ENCODE data around the gene SUCO. TPM values are rescaled to one million over a fixed set of nuclear protein-coding genes. Genes with fewer than 3 reads are reported as not detected.

The SUCO gene
- total RNA-seq, 2 experiments from 2014 or later = 22.8 TPM

GRCh38 chr1:172623748-172624147 lies 90.8 kb downstream of the SUCO start:
- H3K36me3 Mint-ChIP-seq (ENCODE audit: low read depth) = peaks cover 12% of the 10 kb centered on the region
- ChIA-PET POLR2A (no interaction called here), CTCF (interaction anchor here (1.6 to 2.6 kb wide), 2 partner anchors 14 to 104 kb away, joined by 5 to 7 read pairs; no protein-coding TSS in a partner anchor)
- TF ChIP-seq CTCF (IDR thresholded peaks at IDR 0.05) = no peak
- peaks cover 5% of the 10 kb centered on the region for H3K27me3 Mint-ChIP-seq
- no peak overlapping the region for H3K27ac Mint-ChIP-seq
- ATAC-seq (no peak), DNase-seq (no peak)
- no peak overlapping the region for H3K4me3 Mint-ChIP-seq
- intact Hi-C loops (cut with micrococcal nuclease) = no loop called here
- H3K4me1 Mint-ChIP-seq (ENCODE audit: low read depth) = peaks cover 14% of the 10 kb centered on the region
- H3K9me3 Mint-ChIP-seq = peaks cover 17% of the 10 kb centered on the region

- Mint-ChIP-seq H3K27ac (no peak overlapping the region), H3K36me3 (ENCODE audit: low read depth) (no peaks in the 10 kb centered on the region), H3K9me3 (no peaks in the 10 kb centered on the region), H3K4me3 (no peak overlapping the region), H3K27me3 (peaks cover 5% of the 10 kb centered on the region), H3K4me1 (ENCODE audit: low read depth) (peaks cover 40% of the 10 kb centered on the region)
- no peak for TF ChIP-seq CTCF (IDR thresholded peaks at IDR 0.05)
- intact Hi-C loops (cut with micrococcal nuclease) = loop anchor here (5.0 kb wide), 1 partner anchor 35 kb away; no protein-coding TSS in a partner anchor
- POLR2A ChIA-PET = interaction anchor here (1.8 kb wide), 1 partner anchor 10 kb away, joined by 4 read pairs; no protein-coding TSS in a partner anchor
- ATAC-seq (no peak), DNase-seq (no peak)
- CTCF ChIA-PET = interaction anchor here (1.0 kb wide), 1 partner anchor 92 kb away, joined by 3 read pairs; no protein-coding TSS in a partner anchor
Measured at GRCh38 chr1:172626845-172627244, 93.9 kb downstream of the SUCO start.

DNA sequence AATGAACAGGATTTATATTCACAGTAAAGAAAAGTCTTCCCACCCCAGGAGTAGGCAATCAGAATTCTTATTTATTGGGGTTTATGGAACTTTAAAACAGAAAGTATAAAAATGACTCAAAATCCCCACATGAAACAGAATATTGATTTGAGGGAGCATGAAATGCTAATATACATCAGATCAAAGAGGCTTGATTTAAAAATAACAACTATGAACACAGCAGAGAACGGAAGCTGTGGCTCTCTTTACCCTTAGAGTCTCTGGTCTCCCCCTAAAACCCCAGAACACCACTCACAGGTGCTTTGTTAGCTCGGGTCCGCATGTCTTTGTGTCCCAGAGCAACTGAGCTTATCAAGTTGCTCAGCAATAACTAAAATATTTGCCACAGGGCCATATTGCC lies 94.8 kb downstream of the SUCO start:
- POLR2A ChIA-PET = interaction anchor here (0.6 to 1.8 kb wide), 3 partner anchors 9 to 17 kb away, joined by 3 to 5 read pairs (median 4); no protein-coding TSS in a partner anchor
- Mint-ChIP-seq H3K27ac (peak overlapping the region; percentile 21), H3K36me3 (ENCODE audit: low read depth) (no peaks in the 10 kb centered on the region), H3K27me3 (peaks cover 8% of the 10 kb centered on the region), H3K4me1 (ENCODE audit: low read depth) (peaks cover 45% of the 10 kb centered on the region), H3K4me3 (no peak overlapping the region), H3K9me3 (no peaks in the 10 kb centered on the region)
- TF ChIP-seq CTCF (IDR thresholded peaks at IDR 0.05) = no peak
- peak; percentile 82 for ATAC-seq
- DNase-seq = peak; percentile 28
- intact Hi-C loops (cut with micrococcal nuclease) = loop anchor here (5.0 kb wide), 1 partner anchor 35 kb away; no protein-coding TSS in a partner anchor
- CTCF ChIA-PET = interaction anchor here (0.9 to 1.6 kb wide), 3 partner anchors 14 to 91 kb away, joined by 3 to 5 read pairs (median 3); no protein-coding TSS in a partner anchor

GRCh38 chr1:172628401-172628800 lies 95.5 kb downstream of the SUCO start:
- no peak for DNase-seq
- Mint-ChIP-seq H3K4me1 (ENCODE audit: low read depth) (peaks cover 47% of the 10 kb centered on the region), H3K27ac (no peak overlapping the region), H3K27me3 (peaks cover 8% of the 10 kb centered on the region), H3K4me3 (no peak overlapping the region), H3K36me3 (ENCODE audit: low read depth) (no peaks in the 10 kb centered on the region), H3K9me3 (no peaks in the 10 kb centered on the region)
- no peak for TF ChIP-seq CTCF (IDR thresholded peaks at IDR 0.05)
- ATAC-seq = no peak
- intact Hi-C loops (cut with micrococcal nuclease) = loop anchor here (5.0 kb wide), 1 partner anchor 34 kb away; no protein-coding TSS in a partner anchor
- ChIA-PET POLR2A (interaction anchor here (0.6 to 1.8 kb wide), 3 partner anchors 8 to 17 kb away, joined by 3 to 5 read pairs (median 4); no protein-coding TSS in a partner anchor), CTCF (interaction anchor here (0.5 to 2.9 kb wide), 6 partner anchors 9 to 576 kb away, joined by 3 to 15 read pairs (median 4); no protein-coding TSS in a partner anchor)

- ChIA-PET POLR2A (interaction anchor here (0.8 to 1.4 kb wide), 2 partner anchors 11 to 96 kb away, joined by 3 to 5 read pairs; no protein-coding TSS in a partner anchor), CTCF (interaction anchor here (1.1 to 2.9 kb wide), 6 partner anchors 9 to 95 kb away, joined by 3 to 15 read pairs (median 4); no protein-coding TSS in a partner anchor)
- Mint-ChIP-seq H3K27me3 (peaks cover 5% of the 10 kb centered on the region), H3K9me3 (no peaks in the 10 kb centered on the region), H3K36me3 (ENCODE audit: low read depth) (no peaks in the 10 kb centered on the region), H3K27ac (no peak overlapping the region), H3K4me1 (ENCODE audit: low read depth) (peaks cover 47% of the 10 kb centered on the region), H3K4me3 (no peak overlapping the region)
- no peak for TF ChIP-seq CTCF (IDR thresholded peaks at IDR 0.05)
- no peak for ATAC-seq
- DNase-seq = no peak
- intact Hi-C loops (cut with micrococcal nuclease) = loop anchor here (5.0 kb wide), 1 partner anchor 33 kb away; no protein-coding TSS in a partner anchor
Measured at GRCh38 chr1:172629170-172629569, 96.2 kb downstream of the SUCO start.
